GM19438 (cell line): ENCODE measurements around the gene GPRC5D.

Experiments used
- ATAC-seq: cut with Tn5 transposase; IDR thresholded peaks from one replicate; pipeline ENCODE4 v1.9.1; 2021; ENCODE audit warnings: low read depth; ENCODE audit not compliant: unreplicated experiment

GPRC5D gene

DNA sequence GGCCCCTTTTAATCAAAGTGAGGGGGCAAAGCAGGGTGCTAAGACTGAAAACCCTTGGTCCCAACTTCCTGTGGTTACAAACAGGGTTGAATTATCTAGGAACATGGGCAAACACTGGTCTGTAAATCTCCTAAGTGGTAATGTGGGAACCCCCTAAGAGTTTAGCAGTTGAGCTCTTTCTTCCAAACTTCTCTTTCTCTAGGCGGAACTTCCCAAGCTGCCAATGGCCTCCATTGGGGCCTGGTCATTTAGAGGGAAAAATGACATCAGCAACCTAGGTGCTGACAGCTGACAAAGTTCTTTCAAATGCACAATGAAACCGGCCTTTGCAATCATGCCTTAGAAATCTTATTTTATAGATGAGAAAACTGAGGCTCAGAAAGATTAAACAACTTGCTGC, 30.4 kb upstream of the GPRC5D start:
- ATAC-seq = no peak

GRCh38 chr12:12979731-12980259, 27.8 kb upstream of the GPRC5D start:
- ATAC-seq = no peak

DNA sequence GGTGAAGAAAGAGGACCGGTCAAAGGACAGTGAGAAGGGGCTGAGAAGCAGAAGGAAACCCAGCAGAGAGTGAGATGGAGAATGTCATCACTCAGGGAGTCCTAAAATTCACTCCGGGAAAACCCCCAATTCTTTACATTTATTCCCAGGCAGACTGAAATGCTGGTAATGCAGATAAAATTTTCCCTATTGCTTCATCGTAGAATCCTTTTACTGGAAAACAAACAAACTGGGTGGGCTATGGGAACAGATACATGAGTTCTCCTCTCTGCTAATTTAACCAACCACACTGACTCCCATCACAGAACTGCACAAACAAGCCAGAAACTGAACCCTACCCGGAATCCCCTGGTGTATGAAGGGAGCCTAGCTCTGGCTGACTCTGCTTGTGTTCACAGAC, 27.2 kb upstream of the GPRC5D start:
- ATAC-seq = no peak

- ATAC-seq = no peak
Observed at GRCh38 chr12:12977231-12977630, 25.3 kb upstream of the GPRC5D start.

DNA sequence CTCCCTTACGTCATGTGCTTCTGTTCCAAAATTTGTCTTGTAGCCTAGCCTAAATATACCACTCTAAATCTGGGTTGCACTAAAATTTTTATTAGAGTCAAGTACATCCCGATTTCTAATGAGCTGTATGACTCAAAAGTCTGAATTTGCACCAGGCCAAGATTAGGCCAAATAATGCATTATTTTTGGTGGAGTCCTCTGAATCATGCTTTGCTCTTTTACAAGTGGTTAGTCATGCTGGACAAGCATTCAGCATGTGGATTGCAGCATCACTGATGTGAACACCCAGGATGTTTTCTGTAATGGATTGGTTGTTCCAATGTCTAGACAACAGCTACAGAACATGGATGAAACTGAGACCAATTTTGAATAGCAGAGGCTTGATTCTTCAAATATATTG, 24.4 kb upstream of the GPRC5D start:
- no peak for ATAC-seq

DNA sequence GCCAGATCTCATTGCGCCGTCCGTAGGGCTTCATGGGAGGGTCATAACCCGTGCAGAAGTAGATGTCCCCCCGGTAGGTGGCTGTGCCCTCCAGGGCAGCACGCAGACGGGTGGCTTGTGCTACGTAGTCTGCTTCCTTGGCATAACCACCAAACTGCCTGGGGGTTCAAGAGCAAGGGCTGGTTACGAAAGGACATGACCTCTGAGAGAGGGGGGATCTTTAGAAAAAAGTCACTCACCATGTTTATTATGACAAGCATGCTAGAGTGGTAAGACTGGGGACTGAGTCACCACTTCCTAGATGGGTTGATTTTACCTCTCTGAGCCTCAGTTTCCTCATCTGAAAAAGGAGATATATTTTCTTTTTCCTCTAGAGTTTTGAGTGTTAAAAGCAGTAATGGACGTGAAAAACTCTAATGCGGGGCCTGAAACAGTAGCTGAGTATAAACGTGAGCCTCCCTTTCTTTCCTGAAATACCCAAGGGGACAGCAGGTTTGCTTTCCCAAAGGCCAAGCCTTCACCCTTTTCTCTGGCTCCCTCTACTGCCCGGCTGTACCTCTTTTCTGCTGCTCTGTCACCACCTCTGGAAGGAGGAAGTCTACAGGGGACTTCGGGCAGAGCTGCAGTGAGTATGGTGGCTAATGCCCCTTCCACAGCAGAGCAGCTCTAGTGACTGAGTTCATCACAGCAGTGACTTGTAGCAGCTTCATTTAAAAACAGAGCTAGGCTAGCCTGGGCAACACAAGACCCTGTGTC, 23.5 kb upstream of the GPRC5D start:
- ATAC-seq = no peak

DNA sequence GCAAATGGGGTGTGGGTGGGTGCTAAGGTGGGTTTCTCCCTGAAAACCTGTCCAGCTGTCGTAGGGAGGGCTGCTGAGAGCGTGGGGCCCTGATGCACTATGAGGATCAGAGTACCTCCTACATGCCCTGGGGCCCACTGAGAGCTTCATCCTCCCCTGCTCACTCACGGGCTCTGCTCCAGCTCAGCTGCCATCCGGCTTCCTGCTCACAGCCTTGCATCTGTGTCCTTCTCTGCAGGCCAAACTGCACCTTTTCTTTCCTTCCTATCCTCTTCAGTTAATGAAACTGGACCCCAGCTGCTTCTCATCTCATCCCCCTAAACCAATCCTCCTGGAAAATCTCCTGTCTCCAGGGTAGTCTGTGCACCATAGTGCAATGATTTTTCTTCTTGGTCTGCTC, 22.2 kb upstream of the GPRC5D start:
- ATAC-seq = no peak

DNA sequence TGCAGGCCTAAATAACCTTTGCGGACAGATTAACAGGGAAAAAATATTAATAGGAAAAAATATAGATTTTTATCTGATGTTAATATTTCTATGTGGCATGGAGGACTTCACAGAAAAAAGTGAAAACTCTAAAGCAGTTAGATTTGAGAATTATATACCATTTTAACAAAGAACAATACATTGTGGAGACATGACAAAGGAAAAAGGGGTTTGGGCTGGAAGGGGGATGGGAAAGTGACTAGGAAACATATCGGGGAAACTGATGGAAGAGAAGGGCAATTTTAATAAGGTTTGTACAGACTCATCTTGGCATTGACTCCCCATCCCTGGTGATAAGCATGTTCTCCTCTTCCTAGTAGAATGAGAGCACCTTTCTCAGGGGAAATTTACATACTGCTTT, 21.0 kb upstream of the GPRC5D start:
- ATAC-seq = no peak

DNA sequence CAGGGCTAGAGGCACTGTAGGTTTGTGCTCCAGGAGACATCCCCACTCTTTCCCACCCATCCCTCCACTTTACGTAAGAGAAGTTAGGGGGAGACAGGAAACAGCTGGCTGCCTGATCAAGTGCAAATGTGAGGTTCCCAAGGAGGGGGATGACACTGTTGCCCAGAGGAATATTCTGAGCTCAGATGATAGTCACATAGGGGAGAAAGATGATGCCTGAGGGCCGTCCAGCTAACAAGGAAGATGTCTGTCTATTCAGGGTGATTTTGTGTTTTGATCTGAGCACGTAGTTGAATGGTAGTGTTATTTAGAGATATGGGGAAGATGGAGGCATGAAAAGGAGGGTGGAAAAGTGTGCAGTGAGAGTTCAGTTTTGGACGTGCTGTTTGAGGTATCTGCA, 13.9 kb upstream of the GPRC5D start:
- no peak for ATAC-seq

GRCh38 chr12:12964255-12964654, 12.3 kb upstream of the GPRC5D start:
- no peak for ATAC-seq

- ATAC-seq = no peak
Observed at GRCh38 chr12:12960639-12961209, 8.8 kb upstream of the GPRC5D start.

- ATAC-seq = no peak
Observed at GRCh38 chr12:12958886-12959285, 6.9 kb upstream of the GPRC5D start.

DNA sequence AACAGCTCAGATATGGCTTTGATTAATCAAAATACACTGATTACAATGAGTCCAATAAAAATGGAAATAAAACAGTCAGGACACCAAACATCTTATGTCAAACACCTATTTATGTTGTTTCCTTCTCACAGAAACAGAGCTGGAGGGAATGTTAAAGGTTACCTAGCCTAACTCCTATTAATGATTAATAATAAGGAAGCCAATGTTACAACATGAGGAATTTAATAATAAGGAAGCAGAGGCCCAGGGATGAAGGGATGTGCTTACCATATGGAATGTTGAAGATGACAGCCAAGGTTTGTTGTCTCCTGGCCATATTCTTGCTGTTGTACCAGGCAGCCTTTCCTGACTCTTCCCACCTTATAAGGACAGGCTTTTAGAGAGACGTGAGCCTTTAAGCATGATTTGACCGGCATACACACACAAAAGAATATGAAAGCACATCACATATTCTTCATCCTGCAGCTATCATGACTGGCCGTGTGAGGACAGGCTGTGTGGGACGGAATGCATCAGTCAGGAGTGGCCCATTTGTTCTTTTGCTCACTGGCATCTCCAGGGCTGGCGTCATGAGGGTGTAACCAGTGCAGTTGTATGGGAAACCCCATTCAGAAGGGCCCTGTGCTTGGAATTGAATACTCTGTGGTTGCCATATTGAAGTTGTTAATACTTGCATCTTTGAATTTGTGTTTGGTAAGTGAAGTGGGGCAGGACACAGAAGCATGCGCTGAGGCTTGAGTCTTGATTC, 3.1 kb upstream of the GPRC5D start:
- no peak for ATAC-seq

DNA sequence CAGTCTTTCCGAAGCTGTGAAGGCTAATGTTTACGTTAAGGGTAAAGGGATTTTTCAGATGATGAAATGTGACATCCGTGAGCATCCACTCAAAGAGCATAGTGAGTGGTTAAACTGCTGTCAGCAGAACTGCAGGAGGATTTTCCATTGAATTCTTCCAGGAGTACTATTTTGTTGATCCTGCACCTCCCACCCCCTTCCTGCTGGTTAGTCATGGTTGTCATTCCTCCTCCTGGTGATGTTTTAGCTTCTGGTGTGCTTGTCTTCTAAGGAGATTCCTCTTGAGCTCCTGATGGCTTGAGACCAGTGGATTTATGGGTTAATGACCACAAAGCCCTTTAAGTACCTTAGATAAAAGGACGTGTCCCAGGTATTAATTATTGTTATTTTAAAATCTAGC, 2.4 kb upstream of the GPRC5D start:
- no peak for ATAC-seq

GRCh38 chr12:12951504-12951903, 466 bp downstream of the GPRC5D start:
- ATAC-seq = no peak

- no peak for ATAC-seq
Observed at GRCh38 chr12:12947902-12948301, 4.1 kb downstream of the GPRC5D start.

- ATAC-seq = no peak
Observed at GRCh38 chr12:12946686-12947355, 5.1 kb downstream of the GPRC5D start.

DNA sequence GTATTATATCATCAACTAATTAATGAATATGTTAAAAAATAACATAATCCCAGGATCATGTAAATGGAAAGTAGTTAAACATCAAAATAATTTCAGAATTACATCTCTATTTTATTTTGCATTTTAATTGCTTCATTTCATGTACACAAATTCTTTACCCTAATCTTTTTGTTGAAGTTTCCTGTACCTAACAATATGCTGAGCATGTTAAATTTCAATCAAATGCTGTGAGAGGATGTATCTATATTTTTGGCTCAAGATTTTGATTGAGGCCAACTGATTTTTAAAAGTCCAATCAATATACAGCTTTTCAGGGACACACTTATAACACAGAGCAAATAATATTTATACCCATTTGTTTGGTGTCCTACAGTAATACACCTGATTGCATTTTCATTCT, 6.4 kb downstream of the GPRC5D start:
- no peak for ATAC-seq

DNA sequence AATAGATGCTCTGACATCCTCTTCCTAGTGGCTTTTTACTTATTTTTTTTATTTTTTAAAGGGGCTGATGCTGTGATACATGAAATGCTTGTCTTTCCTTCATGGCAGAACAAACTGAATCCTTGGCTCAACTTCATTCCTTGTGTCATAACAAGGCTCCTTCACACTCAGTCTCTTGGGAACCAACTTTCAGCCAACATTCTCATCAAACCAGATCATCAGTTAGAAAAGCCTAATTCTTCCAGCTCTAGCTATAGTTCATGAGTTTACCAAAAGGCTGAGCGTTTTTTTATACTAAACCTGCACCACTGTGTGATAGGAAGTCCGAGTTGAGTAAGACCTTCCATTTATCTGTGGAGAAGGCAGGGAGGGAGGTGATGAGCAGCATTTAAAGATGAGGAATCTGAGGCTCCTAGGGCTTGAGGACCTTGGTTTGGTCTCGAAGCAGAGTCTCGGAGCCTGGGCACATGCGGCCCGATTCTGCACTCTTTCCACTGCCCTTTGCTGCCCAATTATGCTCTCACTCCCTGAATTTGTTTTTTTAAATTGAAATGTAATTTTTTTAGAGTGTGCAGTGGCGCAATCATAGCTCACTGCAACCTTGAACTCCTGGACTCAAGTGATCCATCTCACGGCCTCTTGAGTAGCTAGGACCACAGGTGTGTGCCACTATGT, 8.2 kb downstream of the GPRC5D start:
- ATAC-seq = no peak
